GM12891 (cell line): Measurements from ENCODE around the gene CNOT10.

Experiments
- DNase-seq: peaks from one replicate; pipeline ENCODE4 v3.0.0; 2011; ENCODE audit warnings: low spot score; ENCODE audit not compliant: insufficient read length
- FAIRE-seq: peaks from 2 replicates; lab custom pipeline; 2011; peaks lifted over from hg19 to GRCh38; lab: Jason Lieb, UNC
- PAX5 ChIP-seq: IDR thresholded peaks from 2 replicates; pipeline ENCODE4 v1.6.1; 2011; ENCODE audit warnings: low read length, moderate library complexity, mild to moderate bottlenecking; ENCODE audit not compliant: insufficient read depth, severe bottlenecking
- POLR2A ChIP-seq: IDR thresholded peaks from 2 replicates; pipeline ENCODE4 v1.6.1; 2011; ENCODE audit warnings: low read depth, low read length, control low read depth
- POLR2AphosphoS5 ChIP-seq: IDR thresholded peaks from 2 replicates; pipeline ENCODE4 v1.6.1; 2011; ENCODE audit warnings: low read depth, low read length, control low read depth
- POU2F2 ChIP-seq: IDR thresholded peaks from 2 replicates; pipeline ENCODE4 v1.6.1; 2011; ENCODE audit warnings: low read depth, mild to moderate bottlenecking, control low read depth, low read length, moderate library complexity
- SPI1 ChIP-seq: IDR thresholded peaks from 2 replicates; pipeline ENCODE4 v1.6.1; 2011; ENCODE audit warnings: low read depth, low read length, control low read depth
- TAF1 ChIP-seq: IDR thresholded peaks from 2 replicates; pipeline ENCODE4 v1.6.1; 2011; ENCODE audit warnings: low read depth, low read length, control low read depth

Gene CNOT10

DNA sequence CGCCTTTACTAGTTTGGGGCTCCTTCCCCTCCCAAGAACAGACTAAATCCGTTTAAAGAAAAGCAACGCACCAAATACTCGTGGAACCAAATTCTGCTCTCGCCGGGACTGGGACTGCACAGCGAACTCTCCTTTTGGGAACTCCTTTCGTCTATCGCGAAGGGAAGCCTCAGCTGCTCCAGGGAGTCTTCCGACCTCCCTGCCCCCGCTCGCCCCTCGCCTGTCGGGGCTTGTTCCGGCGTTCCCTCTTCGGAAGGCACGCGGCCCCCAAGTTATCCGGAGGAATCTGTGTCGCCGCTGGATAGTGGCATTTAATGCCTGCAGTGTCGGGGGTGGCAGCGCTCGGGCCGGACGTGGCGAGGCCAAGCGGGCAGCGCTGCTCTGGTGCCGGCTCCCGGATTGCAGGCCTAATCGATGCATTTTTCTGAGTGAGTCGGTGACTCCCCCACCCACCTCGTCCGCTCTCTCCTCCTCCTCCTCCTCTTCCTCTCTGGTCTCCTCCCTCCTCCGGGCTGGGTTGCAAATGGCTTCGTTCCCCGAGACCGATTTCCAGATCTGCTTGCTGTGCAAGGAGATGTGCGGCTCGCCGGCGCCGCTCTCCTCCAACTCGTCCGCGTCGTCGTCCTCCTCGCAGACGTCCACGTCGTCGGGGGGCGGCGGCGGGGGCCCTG, 132.7 kb downstream of the CNOT10 start, which contains the start of gene TRIM71:
Gene TRIM71 (plus strand): TSS at position 440 of the 671 bp plus-strand sequence. CDS start 84 bp downstream, at position 524.
- DNase-seq, result no peak
- no peak for TF ChIP-seq POLR2A
- no peak for TF ChIP-seq TAF1
- no peak for TF ChIP-seq PAX5
- no peak for FAIRE-seq

DNA sequence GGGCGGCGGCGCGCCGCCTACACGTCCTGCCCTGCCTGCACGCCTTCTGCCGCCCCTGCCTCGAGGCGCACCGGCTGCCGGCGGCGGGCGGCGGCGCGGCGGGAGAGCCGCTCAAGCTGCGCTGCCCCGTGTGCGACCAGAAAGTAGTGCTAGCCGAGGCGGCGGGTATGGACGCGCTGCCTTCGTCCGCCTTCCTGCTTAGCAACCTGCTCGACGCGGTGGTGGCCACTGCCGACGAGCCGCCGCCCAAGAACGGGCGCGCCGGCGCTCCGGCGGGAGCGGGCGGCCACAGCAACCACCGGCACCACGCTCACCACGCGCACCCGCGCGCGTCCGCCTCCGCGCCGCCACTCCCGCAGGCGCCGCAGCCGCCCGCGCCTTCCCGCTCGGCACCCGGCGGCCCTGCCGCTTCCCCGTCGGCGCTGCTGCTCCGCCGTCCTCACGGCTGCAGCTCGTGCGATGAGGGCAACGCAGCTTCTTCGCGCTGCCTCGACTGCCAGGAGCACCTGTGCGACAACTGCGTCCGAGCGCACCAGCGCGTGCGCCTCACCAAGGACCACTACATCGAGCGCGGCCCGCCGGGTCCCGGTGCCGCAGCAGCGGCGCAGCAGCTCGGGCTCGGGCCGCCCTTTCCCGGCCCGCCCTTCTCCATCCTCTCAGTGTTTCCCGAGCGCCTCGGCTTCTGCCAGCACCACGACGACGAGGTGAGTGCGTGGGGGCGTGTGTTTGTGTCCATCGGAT, 133.4 kb downstream of the CNOT10 start:
- DNase-seq, result no peak
- FAIRE-seq, result peak; percentile 16
- TF ChIP-seq SPI1, result no peak
- no peak for TF ChIP-seq POLR2AphosphoS5
- TF ChIP-seq POU2F2, result no peak
- no peak for TF ChIP-seq PAX5
- no peak for TF ChIP-seq TAF1
- TF ChIP-seq POLR2A, result no peak

DNA sequence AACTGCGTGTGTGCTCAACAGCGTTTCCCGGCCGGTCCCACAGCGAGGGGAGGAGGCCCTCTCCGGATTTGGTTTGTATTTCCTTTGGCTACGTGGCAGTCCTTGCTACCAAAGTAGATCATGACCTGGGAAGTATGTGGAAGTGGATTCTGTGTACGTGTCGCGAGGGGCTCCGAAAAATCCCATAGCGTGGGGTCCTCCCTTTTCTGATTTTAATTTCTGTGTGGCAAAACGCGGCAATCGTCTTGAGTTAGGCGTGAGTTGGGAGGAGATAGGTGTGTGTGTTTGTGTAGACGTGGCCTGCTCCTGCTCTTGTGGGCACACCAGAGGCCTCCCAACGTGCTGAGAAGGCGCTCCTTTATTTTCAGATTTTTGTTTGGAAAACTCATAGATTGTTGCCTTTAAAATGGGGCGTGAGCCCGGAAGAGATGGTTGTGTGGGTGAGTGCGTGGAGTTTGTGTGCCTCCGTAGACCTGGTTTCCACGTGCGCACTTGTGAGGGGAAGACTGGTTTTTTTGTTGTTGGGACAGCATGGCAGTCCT, 134.1 kb downstream of the CNOT10 start:
- TF ChIP-seq TAF1 (no peak), SPI1 (no peak), PAX5 (no peak), POLR2AphosphoS5 (no peak), POU2F2 (no peak), POLR2A (no peak)
- DNase-seq (no peak), FAIRE-seq (no peak)

DNA sequence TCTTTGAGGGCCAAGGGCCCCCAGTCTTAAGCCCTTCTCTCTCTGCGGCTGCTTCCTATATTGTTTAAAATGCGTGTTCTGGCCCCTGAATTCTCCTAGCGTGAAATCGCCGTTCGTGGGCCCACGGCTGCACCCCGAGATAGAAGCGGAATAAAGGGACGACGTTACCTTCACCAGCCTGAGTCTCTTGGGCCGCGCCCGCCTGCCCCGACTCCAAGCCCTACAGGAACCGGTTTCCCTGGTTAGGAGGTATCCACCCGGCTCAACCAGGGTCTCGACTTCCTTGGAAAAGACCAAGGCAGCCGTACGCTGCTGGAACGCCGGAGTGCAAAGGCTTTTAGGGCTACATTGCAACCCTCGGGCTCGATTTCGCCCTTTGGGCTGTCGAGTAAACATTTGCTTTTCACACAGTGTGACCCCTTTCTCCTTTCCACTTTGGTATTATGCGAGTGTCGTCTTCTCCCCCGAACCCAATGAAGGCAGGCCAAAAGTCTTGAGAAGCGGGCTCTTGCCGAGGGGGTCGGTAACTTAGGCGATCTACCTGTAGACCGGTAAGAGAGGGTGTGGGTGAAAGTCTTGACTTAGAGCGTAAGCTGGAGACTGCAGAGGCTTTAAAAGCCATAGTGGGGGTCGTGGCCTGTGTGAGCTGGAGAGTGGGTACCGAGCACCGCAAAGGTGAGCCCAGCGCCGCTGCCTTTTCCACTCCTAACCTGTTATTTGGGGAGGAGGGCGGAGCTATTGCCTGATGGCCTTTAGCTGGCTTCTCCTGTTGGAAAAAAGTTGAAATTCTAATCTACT, 134.8 kb downstream of the CNOT10 start:
- no peak for DNase-seq
- TF ChIP-seq POLR2A, result no peak
- no peak for TF ChIP-seq POU2F2
- TF ChIP-seq PAX5, result no peak
- no peak for TF ChIP-seq POLR2AphosphoS5
- no peak for TF ChIP-seq SPI1
- TF ChIP-seq TAF1, result no peak
- no peak for FAIRE-seq

DNA sequence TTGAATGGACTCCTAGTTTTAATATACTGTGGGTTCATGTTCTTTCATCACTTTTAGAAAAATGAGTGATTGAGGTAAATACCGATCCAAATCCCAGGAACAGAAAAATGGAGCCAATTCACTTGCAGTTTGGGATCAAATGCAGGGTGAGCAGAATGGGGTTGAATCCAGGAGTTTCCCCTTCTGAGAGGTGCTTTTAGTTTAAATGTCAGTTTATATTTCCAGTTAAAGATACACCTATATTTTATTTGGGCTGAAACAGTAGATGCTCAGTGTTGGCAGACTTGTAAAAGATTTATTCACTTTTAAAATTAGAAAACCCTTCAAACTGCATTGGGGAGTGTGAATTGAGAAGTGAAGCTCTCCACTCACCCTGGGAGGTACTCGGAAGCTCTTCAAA, 135.4 kb downstream of the CNOT10 start:
- FAIRE-seq (no peak), DNase-seq (no peak)
- no peak for TF ChIP-seq PAX5
- no peak for TF ChIP-seq POU2F2
- TF ChIP-seq SPI1, result no peak
- no peak for TF ChIP-seq POLR2A
- no peak for TF ChIP-seq POLR2AphosphoS5

DNA sequence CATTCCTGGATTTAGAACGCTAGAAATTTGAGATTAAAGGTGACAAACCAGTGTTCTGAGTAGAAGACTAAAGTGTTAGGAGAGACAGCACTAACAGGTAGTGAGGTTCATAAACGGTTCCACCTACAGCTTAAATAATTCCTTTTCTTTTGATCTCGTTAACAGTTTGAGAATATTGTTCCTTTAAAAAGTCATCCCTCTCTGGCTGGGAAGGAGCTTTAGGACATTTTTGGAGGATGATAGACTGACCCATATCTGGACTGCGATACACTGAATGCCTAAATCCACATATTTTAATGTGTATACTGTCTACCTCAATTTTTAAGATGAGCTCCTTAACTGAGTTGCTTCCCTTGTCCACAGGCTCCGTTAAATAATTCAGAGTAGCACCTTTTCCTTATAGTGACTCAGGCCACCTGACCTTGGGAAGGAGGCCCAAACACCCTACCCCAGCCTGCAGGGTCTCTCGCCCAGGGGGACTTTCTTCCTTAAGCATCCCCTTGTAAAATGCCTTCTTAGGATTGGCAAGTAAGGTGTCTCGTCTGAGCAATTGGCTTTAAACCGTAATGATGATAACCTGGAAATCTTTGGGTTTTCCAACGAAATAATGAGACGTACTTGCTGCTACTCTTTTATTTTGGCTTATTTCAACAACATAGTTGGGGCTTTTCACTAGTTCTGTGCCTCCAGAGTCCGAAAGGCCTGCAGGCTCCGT, 136.1 kb downstream of the CNOT10 start:
- DNase-seq, result no peak

DNA sequence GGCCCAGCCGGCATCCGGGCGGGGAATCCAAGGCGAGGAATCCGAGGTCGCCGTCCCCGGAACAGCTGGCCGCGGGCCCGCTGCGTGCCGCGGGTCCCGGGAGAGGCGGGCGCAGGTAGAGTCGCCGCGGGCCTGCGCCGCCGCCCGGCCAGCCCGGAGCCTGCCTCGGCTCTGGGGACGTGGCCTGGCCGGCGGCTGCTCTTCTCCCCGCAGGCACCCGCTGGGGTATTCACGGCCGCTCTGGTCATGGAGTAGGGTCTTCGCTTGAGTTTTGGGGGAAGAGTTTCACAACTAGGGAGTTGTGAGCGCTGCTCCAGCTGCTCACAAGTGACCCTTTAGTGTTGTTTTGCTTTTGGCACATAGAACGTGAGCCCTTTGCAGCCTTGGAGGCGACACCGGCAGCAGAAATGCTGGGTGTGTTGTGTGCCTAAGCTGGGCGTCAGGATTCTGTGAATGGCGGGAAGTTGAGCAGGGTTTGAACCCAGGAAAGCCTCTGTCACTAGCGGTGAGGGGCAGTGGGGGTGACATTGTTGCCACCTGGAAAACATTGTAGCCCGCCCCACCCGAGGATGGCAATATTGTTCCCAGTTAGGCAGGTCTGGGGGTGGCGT, 136.8 kb downstream of the CNOT10 start:
- TF ChIP-seq PAX5 (no peak), POLR2AphosphoS5 (no peak), POU2F2 (no peak), POLR2A (no peak), SPI1 (no peak), TAF1 (no peak)
- FAIRE-seq (no peak), DNase-seq (no peak)

More for the DNA sequence above, 136.1 kb downstream of the CNOT10 start:
- TF ChIP-seq TAF1 (no peak), POU2F2 (no peak), POLR2AphosphoS5 (no peak), SPI1 (no peak), PAX5 (no peak), POLR2A (no peak)
- FAIRE-seq, result no peak
